Keratinocyte (primary cell): ENCODE data around the gene PROC. TPM values are rescaled to one million over a fixed set of nuclear protein-coding genes. Genes with fewer than 3 reads are reported as not detected.

Experiments
- DNase-seq: peaks from one replicate; pipeline ENCODE4 v3.0.0-alpha.2; 2011; ENCODE audit warnings: low read depth, missing footprints, low spot score
- FAIRE-seq: peaks from 2 replicates; lab custom pipeline; 2011; peaks lifted over from hg19 to GRCh38; lab: Jason Lieb, UNC
- H2AFZ ChIP-seq: 2 replicates; pipeline ENCODE4 v1.6.0; 2012; ENCODE audit warnings: low read length, control low read depth, inconsistent platforms; ENCODE audit not compliant: control insufficient read depth
- H3K27ac ChIP-seq: 2 replicates; pipeline ENCODE4 v1.5.1; 2011; ENCODE audit warnings: low read length; ENCODE audit not compliant: control insufficient read depth, insufficient read depth
- H3K27me3 ChIP-seq: 3 replicates; pipeline ENCODE4 v1.6.0; 2011; ENCODE audit warnings: low read length; ENCODE audit not compliant: control insufficient read depth, insufficient read depth; ENCODE audit errors: extremely low read depth
- H3K36me3 ChIP-seq, 2 experiments: 2 replicates in 1 of 2; 3 replicates in 1 of 2; pipeline ENCODE4 v1.5.1; 2011; ENCODE audit warnings: low read length in 2 of 2, mild to moderate bottlenecking in 1 of 2; ENCODE audit not compliant: control insufficient read depth in 2 of 2, insufficient read depth in 2 of 2; ENCODE audit errors: extremely low read depth in 1 of 2
- H3K4me1 ChIP-seq: 3 replicates; pipeline ENCODE4 v1.5.1; 2011; ENCODE audit warnings: low read length; ENCODE audit not compliant: control insufficient read depth, insufficient read depth; ENCODE audit errors: extremely low read depth
- H3K4me2 ChIP-seq: 3 replicates; pipeline ENCODE4 v1.6.0; 2011; ENCODE audit warnings: low read depth, low read length; ENCODE audit not compliant: control insufficient read depth, insufficient read depth; ENCODE audit errors: extremely low read depth
- H3K4me3 ChIP-seq, 3 experiments: fragments of 200-600 bp in 1 of 3; sonication (generic) in 1 of 3; 2 replicates in 2 of 3; 3 replicates in 1 of 3; pipeline ENCODE4 v1.5.1; 2011 to 2016; ENCODE audit warnings: low read length in 3 of 3, mild to moderate bottlenecking in 3 of 3, control low read depth in 2 of 3, inconsistent platforms in 1 of 3, low read depth in 1 of 3, mixed read lengths in 1 of 3, mixed run types in 1 of 3, moderate library complexity in 1 of 3; ENCODE audit not compliant: control insufficient read depth in 2 of 3, insufficient read depth in 2 of 3; ENCODE audit errors: extremely low read depth in 1 of 3
- H3K79me2 ChIP-seq: 2 replicates; pipeline ENCODE4 v1.6.0; 2012; ENCODE audit warnings: low read length; ENCODE audit not compliant: control insufficient read depth, insufficient read depth
- H3K9ac ChIP-seq: 3 replicates; pipeline ENCODE4 v1.6.0; 2011; ENCODE audit warnings: low read length; ENCODE audit not compliant: control insufficient read depth, insufficient read depth; ENCODE audit errors: extremely low read depth
- H3K9me1 ChIP-seq: 3 replicates; pipeline ENCODE4 v1.6.0; 2011; ENCODE audit warnings: low read length; ENCODE audit not compliant: control insufficient read depth, insufficient read depth; ENCODE audit errors: extremely low read depth
- H3K9me3 ChIP-seq: 2 replicates; pipeline ENCODE4 v1.5.1; 2012; ENCODE audit warnings: low read depth, low read length; ENCODE audit not compliant: control insufficient read depth
- H4K20me1 ChIP-seq: 3 replicates; pipeline ENCODE4 v1.6.0; 2011; ENCODE audit warnings: low read length; ENCODE audit not compliant: control insufficient read depth, insufficient read depth; ENCODE audit errors: extremely low read depth
- EZH2 ChIP-seq: IDR thresholded peaks from one replicate; pipeline ENCODE4 v1.6.1; 2012; ENCODE audit warnings: inconsistent platforms, mild to moderate bottlenecking, low read length, moderate library complexity
- dilution Hi-C: fragments of 300-500 bp; cut with MboI; formaldehyde crosslinking; loops from one replicate; pipeline ENCODE4 v1.7.0; 2020; ENCODE audit warnings: low sequenced_read_pairs; ENCODE audit not compliant: extremely low pct_ligation_motif_present
- polyA plus RNA-seq, 5 experiments: library from polyadenylated mRNA; depleted of rRNA in 3 of 5; stranded (reverse) in 3 of 5; stranded (forward) in 1 of 5; unstranded in 1 of 5; fragments of >200 nt; gene quantifications; 1 replicate in 1 of 5; 2 replicates in 3 of 5; 3 replicates in 1 of 5; pipeline versions ENCODE4 v1.2.1 to v1.2.3, GENCODE V29; 2011 to 2012; ENCODE audit warnings: missing spikeins in 2 of 5, low read depth in 1 of 5, low replicate concordance in 1 of 5
- TF ChIP-seq, protein P1 (sequence below), 3 experiments: IDR thresholded peaks in 1 of 3; conservative IDR thresholded peaks in 1 of 3; optimal IDR thresholded peaks in 1 of 3; 2 replicates in 2 of 3; 3 replicates in 1 of 3; pipeline versions ENCODE3 to v1.5.1; 2011; ENCODE audit warnings: low read length in 3 of 3, mild to moderate bottlenecking in 3 of 3, moderate library complexity in 2 of 3, control low read depth in 1 of 3, inconsistent platforms in 1 of 3; ENCODE audit not compliant: insufficient read depth in 2 of 3; ENCODE audit errors: extremely low read depth in 1 of 3

Gene PROC
- polyA plus RNA-seq, 1 donor (not counting 4 experiments of a cell fraction or from before 2014, with no cell fraction given), result 0.16 TPM

DNA sequence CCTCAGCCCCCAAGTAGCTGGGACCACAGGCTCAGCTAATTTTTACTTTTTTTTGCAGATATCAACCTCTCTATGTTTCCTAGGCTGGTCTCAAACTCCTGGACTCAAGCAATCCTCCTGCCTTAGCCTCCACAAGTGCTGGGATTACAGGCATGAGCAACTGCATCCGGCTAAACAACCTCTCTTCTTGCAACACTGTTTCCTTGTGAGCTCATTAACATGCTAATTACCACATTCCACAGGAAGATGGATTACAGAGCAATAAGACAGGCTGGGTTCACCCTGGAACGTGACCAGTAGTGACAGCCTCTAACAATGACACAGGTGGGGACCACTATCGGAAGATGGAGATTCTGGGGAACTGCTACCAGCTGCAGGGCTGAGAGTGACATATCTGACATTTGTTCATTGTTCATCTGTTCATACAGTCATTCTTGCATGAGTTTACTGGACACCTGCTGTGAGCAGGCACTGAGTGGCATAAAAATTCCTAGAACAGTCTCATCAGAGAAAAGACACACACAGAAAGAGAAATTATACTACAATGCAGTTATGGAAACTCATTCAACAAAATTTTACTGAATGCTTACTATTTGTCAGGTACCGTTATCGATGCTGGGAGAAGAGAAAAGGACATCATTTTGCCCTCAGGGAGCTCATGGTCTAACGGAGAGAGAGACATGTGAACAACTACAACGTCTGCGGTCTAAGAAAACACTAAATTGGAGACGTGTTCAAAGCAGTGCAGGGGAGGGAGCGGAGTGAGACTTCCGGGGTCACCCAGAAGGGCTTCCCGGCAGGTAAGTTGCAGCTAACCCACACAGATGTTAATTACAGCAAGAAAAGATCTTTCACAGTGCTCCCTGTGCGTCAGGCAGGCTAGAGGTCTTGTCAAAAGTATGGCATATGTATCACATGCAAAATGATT is 37.6 kb downstream of the PROC start:
- Histone ChIP-seq H3K9me3 (no peaks in the 10 kb centered on the region), H3K79me2 (no peaks in the 10 kb centered on the region), H3K27ac (no peak overlapping the region), H2AFZ (no peak overlapping the region), H3K4me1 (no peaks in the 10 kb centered on the region), H3K9ac (no peak overlapping the region), H3K4me2 (no peak overlapping the region), H3K27me3 (no peaks in the 10 kb centered on the region), H4K20me1 (no peaks in the 10 kb centered on the region), H3K36me3 (no peaks in the 10 kb centered on the region), H3K4me3 (no peak overlapping the region), H3K9me1 (no peaks in the 10 kb centered on the region)
- DNase-seq (no peak), FAIRE-seq (no peak)
- no peak for TF ChIP-seq EZH2
- TF ChIP-seq, protein P1, sequence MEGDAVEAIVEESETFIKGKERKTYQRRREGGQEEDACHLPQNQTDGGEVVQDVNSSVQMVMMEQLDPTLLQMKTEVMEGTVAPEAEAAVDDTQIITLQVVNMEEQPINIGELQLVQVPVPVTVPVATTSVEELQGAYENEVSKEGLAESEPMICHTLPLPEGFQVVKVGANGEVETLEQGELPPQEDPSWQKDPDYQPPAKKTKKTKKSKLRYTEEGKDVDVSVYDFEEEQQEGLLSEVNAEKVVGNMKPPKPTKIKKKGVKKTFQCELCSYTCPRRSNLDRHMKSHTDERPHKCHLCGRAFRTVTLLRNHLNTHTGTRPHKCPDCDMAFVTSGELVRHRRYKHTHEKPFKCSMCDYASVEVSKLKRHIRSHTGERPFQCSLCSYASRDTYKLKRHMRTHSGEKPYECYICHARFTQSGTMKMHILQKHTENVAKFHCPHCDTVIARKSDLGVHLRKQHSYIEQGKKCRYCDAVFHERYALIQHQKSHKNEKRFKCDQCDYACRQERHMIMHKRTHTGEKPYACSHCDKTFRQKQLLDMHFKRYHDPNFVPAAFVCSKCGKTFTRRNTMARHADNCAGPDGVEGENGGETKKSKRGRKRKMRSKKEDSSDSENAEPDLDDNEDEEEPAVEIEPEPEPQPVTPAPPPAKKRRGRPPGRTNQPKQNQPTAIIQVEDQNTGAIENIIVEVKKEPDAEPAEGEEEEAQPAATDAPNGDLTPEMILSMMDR (optimal IDR thresholded peaks at IDR 0.05 in 1 of 3, IDR thresholded peaks at IDR 0.05 in 1 of 3, conservative IDR thresholded peaks at IDR 0.05 in 1 of 3; ENCODE audit: extremely low read depth in 1 of 3, insufficient read depth in 2 of 3, low read length in 3 of 3), result no peak
- dilution Hi-C loops, result loop anchor here (25.0 kb wide), 1 partner anchor 94 kb away; no protein-coding TSS in a partner anchor

DNA sequence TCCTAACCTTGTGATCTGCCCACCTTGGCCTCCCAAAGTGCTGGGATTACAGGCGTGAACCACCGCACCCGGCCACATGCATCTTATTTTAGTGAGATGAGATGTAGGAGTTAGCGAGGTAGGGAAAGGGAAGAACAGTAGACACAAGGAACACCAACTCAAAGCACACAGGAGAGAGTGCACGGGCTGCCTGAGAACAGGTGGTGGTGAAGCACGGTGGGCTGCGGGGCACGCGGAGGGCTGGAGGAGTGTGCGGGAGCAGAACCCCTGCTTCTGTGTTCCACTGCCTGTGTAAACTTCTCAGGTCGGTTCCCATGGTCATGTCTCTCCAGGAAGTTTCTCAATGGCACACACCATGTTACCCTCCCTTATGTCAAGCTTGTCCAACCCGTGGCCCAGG is 38.7 kb downstream of the PROC start:
- DNase-seq, result no peak
- dilution Hi-C loops, result loop anchor here (25.0 kb wide), 1 partner anchor 95 kb away; no protein-coding TSS in a partner anchor

More for the DNA sequence above, 38.7 kb downstream of the PROC start:
- no peaks in the 10 kb centered on the region for H3K79me2 ChIP-seq
- no peak overlapping the region for H3K27ac ChIP-seq
- H3K9me3 ChIP-seq, result no peaks in the 10 kb centered on the region
- TF ChIP-seq, protein P1 (optimal IDR thresholded peaks at IDR 0.05 in 1 of 3, IDR thresholded peaks at IDR 0.05 in 1 of 3, conservative IDR thresholded peaks at IDR 0.05 in 1 of 3; ENCODE audit: extremely low read depth in 1 of 3, insufficient read depth in 2 of 3, low read length in 3 of 3), result no peak
- TF ChIP-seq EZH2, result no peak
- H3K4me3 ChIP-seq, result no peak overlapping the region
- H3K4me1 ChIP-seq, result no peaks in the 10 kb centered on the region
- H2AFZ ChIP-seq, result no peak overlapping the region
- no peaks in the 10 kb centered on the region for H3K9me1 ChIP-seq
- H3K9ac ChIP-seq, result no peak overlapping the region
- no peaks in the 10 kb centered on the region for H4K20me1 ChIP-seq
- no peaks in the 10 kb centered on the region for H3K36me3 ChIP-seq
- H3K27me3 ChIP-seq, result no peaks in the 10 kb centered on the region
- no peak overlapping the region for H3K4me2 ChIP-seq
- no peak for FAIRE-seq
